Natural killer cell treated with Interleukin-12 subunit alpha and Interleukin-12 subunit beta and Interleukin-15 and Interleukin-18, amount 100 ng/mL, for 72 hours (primary cell): Measurements from ENCODE around the gene DTD1. TPM values are rescaled to one million over a fixed set of nuclear protein-coding genes. Genes with fewer than 3 reads are reported as not detected.

Source experiments
- ATAC-seq, 2 donors: fragments of 150-1000 bp; cut with Tn5 transposase in 1 of 2; sonication (Bioruptor Pico), chemical (Tn5 transposase) in 1 of 2; 2 replicates each; pipeline ENCODE4 v1.10.0; 2021
- DNase-seq: peaks from one replicate; pipeline ENCODE4 v3.0.0; 2022; ENCODE audit warnings: low spot score
- H3K27ac Mint-ChIP-seq, 2 donors: 1 replicate in 1 of 2; 2 replicates in 1 of 2; pipeline ENCODE4 v1.8.0; 2022; ENCODE audit warnings: mixed read lengths in 2 of 2, mild to moderate bottlenecking in 1 of 2, moderate library complexity in 1 of 2
- H3K27me3 Mint-ChIP-seq, 2 donors: 1 replicate in 1 of 2; 2 replicates in 1 of 2; pipeline ENCODE4 v1.8.0; 2022; ENCODE audit warnings: mixed read lengths in 2 of 2
- H3K36me3 Mint-ChIP-seq: one replicate; pipeline ENCODE4 v1.8.0; 2022; ENCODE audit warnings: mixed read lengths
- H3K4me1 Mint-ChIP-seq, 2 donors: 1 replicate in 1 of 2; 2 replicates in 1 of 2; pipeline ENCODE4 v1.8.0; 2022; ENCODE audit warnings: low read depth in 2 of 2, mixed read lengths in 2 of 2, mild to moderate bottlenecking in 1 of 2
- H3K4me3 Mint-ChIP-seq: one replicate; pipeline ENCODE4 v1.8.0; 2022; ENCODE audit warnings: mixed read lengths
- H3K9me3 Mint-ChIP-seq: 2 replicates; pipeline ENCODE4 v1.8.0; 2022; ENCODE audit warnings: mixed read lengths
- total RNA-seq, 2 donors: library from RNA; stranded (reverse); gene quantifications; one replicate each; pipeline ENCODE4 v1.2.3, GENCODE V29; 2022

DTD1 gene
- total RNA-seq, 2 donors from 2014 or later, result 46.1 to 49.8 TPM

GRCh38 chr20:18685406-18685805, 97.6 kb downstream of the DTD1 start:
- Mint-ChIP-seq H3K4me1 (peaks cover 7 to 11% of the 10 kb centered on the region in 2 donors), H3K4me3 (no peak overlapping the region), H3K36me3 (no peaks in the 10 kb centered on the region), H3K27me3 (no peaks in the 10 kb centered on the region), H3K9me3 (no peaks in the 10 kb centered on the region), H3K27ac (no peak overlapping the region)
- ATAC-seq (no peak), DNase-seq (no peak)

GRCh38 chr20:18686696-18687095, 98.8 kb downstream of the DTD1 start:
- DNase-seq (no peak), ATAC-seq (no peak)
- Mint-ChIP-seq H3K27me3 (no peaks in the 10 kb centered on the region), H3K4me3 (no peak overlapping the region), H3K36me3 (no peaks in the 10 kb centered on the region), H3K4me1 (peaks cover 4 to 7% of the 10 kb centered on the region in 2 donors), H3K27ac (no peak overlapping the region), H3K9me3 (no peaks in the 10 kb centered on the region)

GRCh38 chr20:18688676-18689075, 100.8 kb downstream of the DTD1 start:
- no peaks in the 10 kb centered on the region for H3K27me3 Mint-ChIP-seq
- peaks cover 0 to 7% of the 10 kb centered on the region in 2 donors for H3K4me1 Mint-ChIP-seq
- H3K36me3 Mint-ChIP-seq, result no peaks in the 10 kb centered on the region
- H3K4me3 Mint-ChIP-seq, result no peak overlapping the region
- no peak overlapping the region for H3K27ac Mint-ChIP-seq
- ATAC-seq (no peak), DNase-seq (no peak)
- no peaks in the 10 kb centered on the region for H3K9me3 Mint-ChIP-seq

GRCh38 chr20:18689557-18689956, 101.7 kb downstream of the DTD1 start:
- H3K27ac Mint-ChIP-seq, result no peak overlapping the region
- ATAC-seq, result no peak
- H3K36me3 Mint-ChIP-seq, result no peaks in the 10 kb centered on the region
- no peaks in the 10 kb centered on the region for H3K9me3 Mint-ChIP-seq
- peaks cover 0 to 7% of the 10 kb centered on the region in 2 donors for H3K4me1 Mint-ChIP-seq
- no peak for DNase-seq
- no peaks in the 10 kb centered on the region for H3K27me3 Mint-ChIP-seq
- H3K4me3 Mint-ChIP-seq, result no peak overlapping the region

- Mint-ChIP-seq H3K4me3 (no peak overlapping the region), H3K27ac (peak overlapping the region in 1 of 2 donors; percentile 61), H3K27me3 (no peaks in the 10 kb centered on the region), H3K9me3 (no peaks in the 10 kb centered on the region), H3K36me3 (no peaks in the 10 kb centered on the region), H3K4me1 (no peaks in the 10 kb centered on the region)
- ATAC-seq (no peak), DNase-seq (no peak)
Observed at GRCh38 chr20:18692447-18692846, 104.6 kb downstream of the DTD1 start.

DNA sequence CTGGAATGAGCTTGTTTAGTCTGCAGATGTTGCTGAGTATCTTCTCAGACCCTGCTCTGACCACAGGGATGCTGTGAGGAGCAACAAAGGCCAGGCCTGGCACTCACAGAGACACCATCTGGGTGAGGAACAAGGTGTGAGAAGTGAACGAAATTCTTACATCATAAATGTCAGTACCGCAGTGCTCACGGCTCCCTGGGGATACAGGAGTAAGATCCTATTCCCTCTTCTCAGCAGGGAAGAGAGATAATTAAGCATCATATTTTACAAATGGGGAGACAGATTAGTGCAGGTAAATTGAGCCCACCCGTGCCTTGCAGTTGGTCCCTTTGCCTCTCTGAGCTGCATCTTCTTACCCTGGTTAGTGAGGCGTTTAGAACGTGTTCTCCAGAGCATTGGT, 106.2 kb downstream of the DTD1 start:
- H3K4me3 Mint-ChIP-seq, result no peak overlapping the region
- DNase-seq (no peak), ATAC-seq (no peak)
- no peaks in the 10 kb centered on the region for H3K4me1 Mint-ChIP-seq
- H3K27ac Mint-ChIP-seq, result no peak overlapping the region
- no peaks in the 10 kb centered on the region for H3K9me3 Mint-ChIP-seq
- H3K36me3 Mint-ChIP-seq, result no peaks in the 10 kb centered on the region
- no peaks in the 10 kb centered on the region for H3K27me3 Mint-ChIP-seq

DNA sequence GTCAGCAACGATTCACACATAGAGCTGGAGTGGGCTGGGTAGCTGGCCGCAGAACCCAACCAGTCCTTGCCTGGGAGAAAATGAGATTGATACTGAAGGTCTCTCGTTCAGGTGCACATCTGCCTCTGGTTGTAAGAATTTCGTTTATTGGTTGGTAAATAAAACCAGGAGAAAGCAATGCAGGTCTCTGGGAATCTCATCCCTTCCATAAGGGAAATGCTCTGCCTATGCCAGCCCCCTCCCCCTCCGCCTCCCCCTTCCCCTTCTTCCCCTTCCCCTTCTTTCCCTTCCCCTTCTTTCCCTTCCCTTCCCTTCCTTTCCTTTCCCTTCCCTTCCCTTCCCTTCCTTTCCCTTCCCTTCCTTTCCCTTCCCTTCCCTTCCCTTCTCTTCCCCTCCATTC, 107.3 kb downstream of the DTD1 start:
- H3K27ac Mint-ChIP-seq, result no peak overlapping the region
- no peaks in the 10 kb centered on the region for H3K4me1 Mint-ChIP-seq
- H3K36me3 Mint-ChIP-seq, result no peaks in the 10 kb centered on the region
- no peak for ATAC-seq
- H3K27me3 Mint-ChIP-seq, result no peaks in the 10 kb centered on the region
- H3K9me3 Mint-ChIP-seq, result no peaks in the 10 kb centered on the region
- H3K4me3 Mint-ChIP-seq, result no peak overlapping the region
- DNase-seq, result no peak

GRCh38 chr20:18698735-18699380, 111.0 kb downstream of the DTD1 start:
- no peak for DNase-seq
- Mint-ChIP-seq H3K36me3 (no peaks in the 10 kb centered on the region), H3K9me3 (no peaks in the 10 kb centered on the region), H3K4me1 (peaks cover 0 to 3% of the 10 kb centered on the region in 2 donors), H3K27me3 (no peaks in the 10 kb centered on the region), H3K27ac (no peak overlapping the region), H3K4me3 (no peak overlapping the region)
- ATAC-seq, result no peak

- H3K9me3 Mint-ChIP-seq, result no peaks in the 10 kb centered on the region
- peaks cover 7 to 8% of the 10 kb centered on the region in 2 donors for H3K4me1 Mint-ChIP-seq
- H3K27me3 Mint-ChIP-seq, result no peaks in the 10 kb centered on the region
- no peak for ATAC-seq
- H3K27ac Mint-ChIP-seq, result no peak overlapping the region
- no peaks in the 10 kb centered on the region for H3K36me3 Mint-ChIP-seq
- no peak overlapping the region for H3K4me3 Mint-ChIP-seq
- DNase-seq, result no peak
Observed at GRCh38 chr20:18701969-18702368, 114.1 kb downstream of the DTD1 start.

DNA sequence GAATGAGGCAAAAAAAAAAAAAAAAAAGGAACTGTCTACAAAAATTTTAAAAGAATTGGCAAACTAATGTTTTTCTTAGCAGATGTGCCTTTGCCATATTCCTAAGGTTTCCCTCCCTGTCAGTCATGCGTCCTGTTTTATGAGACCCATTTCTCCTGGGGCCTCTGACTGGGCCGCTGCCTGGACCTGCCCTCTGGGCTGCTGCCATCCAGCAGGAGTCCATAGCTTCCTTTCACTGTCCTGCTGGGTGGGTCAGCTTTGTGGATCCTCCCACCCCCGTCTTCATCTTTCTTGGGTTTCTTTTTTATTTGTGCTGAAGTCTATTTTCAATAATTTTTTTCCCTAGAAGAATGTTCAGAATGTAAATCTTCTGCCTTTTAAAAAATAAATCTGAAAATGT, 114.9 kb downstream of the DTD1 start:
- Mint-ChIP-seq H3K27ac (no peak overlapping the region), H3K4me1 (peaks cover 7 to 8% of the 10 kb centered on the region in 2 donors), H3K4me3 (no peak overlapping the region), H3K27me3 (no peaks in the 10 kb centered on the region), H3K36me3 (no peaks in the 10 kb centered on the region), H3K9me3 (no peaks in the 10 kb centered on the region)
- no peak for ATAC-seq
- DNase-seq, result no peak

DNA sequence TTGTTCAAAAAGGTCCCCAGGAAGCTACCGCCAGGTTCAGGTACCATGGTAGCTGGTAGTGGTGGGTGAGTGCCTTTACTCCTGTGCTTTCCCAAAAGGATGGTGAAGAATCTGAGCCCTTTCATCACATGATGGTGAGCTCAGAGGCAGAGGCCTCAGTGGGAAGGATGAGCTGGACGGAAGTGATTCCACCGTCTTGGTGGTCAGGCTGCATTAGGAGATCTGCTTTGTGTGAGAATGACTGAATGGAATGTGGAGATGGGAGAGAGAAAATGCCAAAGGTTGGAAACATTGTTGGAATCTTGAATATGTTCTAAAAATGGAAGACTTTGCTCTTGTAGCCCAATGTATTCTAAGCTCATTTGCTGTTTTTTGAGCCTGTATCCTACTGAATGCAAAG, 117.6 kb downstream of the DTD1 start:
- DNase-seq, result no peak
- ATAC-seq, result no peak
- Mint-ChIP-seq H3K9me3 (no peaks in the 10 kb centered on the region), H3K4me1 (peaks cover 7 to 8% of the 10 kb centered on the region in 2 donors), H3K4me3 (no peak overlapping the region), H3K27ac (no peak overlapping the region), H3K27me3 (no peaks in the 10 kb centered on the region), H3K36me3 (no peaks in the 10 kb centered on the region)

DNA sequence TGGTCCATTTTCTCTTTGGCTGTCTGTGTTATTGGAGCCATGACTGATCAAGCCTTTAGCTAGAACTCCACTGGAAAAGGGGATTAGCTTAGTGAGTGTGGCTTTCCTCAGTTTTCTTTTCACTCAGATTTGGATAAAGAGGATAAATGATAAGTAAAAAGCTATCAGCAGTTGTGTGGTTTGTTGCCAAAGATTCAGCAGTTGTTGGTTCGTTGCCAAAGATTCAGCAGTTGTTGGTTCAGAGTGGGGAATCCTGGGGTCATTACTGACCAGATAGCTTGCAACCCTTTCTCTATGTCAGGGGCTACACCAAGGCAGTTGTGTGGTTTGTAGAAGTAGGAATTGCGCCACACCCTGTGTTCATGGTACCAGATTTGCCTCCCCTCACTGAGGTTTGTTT, 118.1 kb downstream of the DTD1 start:
- H3K36me3 Mint-ChIP-seq, result no peaks in the 10 kb centered on the region
- H3K27me3 Mint-ChIP-seq, result no peaks in the 10 kb centered on the region
- no peaks in the 10 kb centered on the region for H3K9me3 Mint-ChIP-seq
- ATAC-seq (no peak), DNase-seq (no peak)
- H3K4me3 Mint-ChIP-seq, result no peak overlapping the region
- peaks cover 7 to 8% of the 10 kb centered on the region in 2 donors for H3K4me1 Mint-ChIP-seq
- H3K27ac Mint-ChIP-seq, result no peak overlapping the region

DNA sequence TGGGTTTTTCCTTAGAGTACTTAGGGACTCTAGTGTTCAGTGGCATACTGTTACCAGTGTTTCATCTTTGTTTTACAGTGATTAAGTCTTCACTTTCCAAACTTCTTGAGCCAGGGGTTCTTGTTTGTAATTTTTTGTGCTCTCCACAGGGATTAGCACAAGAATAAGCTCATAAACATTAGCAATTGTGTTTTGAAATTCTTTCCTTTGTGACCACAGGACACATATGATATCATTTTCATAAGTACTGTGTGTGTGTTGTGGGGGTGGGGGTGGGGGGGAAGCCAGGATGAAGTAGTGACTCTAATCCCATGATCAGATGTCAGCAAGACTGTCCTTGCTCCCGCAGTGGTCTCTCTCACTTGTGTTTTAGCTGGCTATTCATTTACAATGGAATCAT, 124.3 kb downstream of the DTD1 start:
- H3K27ac Mint-ChIP-seq, result no peak overlapping the region
- H3K4me3 Mint-ChIP-seq, result no peak overlapping the region
- no peaks in the 10 kb centered on the region for H3K36me3 Mint-ChIP-seq
- no peak for DNase-seq
- H3K27me3 Mint-ChIP-seq, result no peaks in the 10 kb centered on the region
- ATAC-seq, result no peak
- no peaks in the 10 kb centered on the region for H3K9me3 Mint-ChIP-seq
- H3K4me1 Mint-ChIP-seq, result peaks cover 5 to 19% of the 10 kb centered on the region in 2 donors

- ATAC-seq (no peak), DNase-seq (no peak)
- H3K36me3 Mint-ChIP-seq, result no peaks in the 10 kb centered on the region
- H3K9me3 Mint-ChIP-seq, result no peaks in the 10 kb centered on the region
- no peaks in the 10 kb centered on the region for H3K27me3 Mint-ChIP-seq
- H3K27ac Mint-ChIP-seq, result no peak overlapping the region
- H3K4me3 Mint-ChIP-seq, result no peak overlapping the region
- peaks cover 5 to 19% of the 10 kb centered on the region in 2 donors for H3K4me1 Mint-ChIP-seq
Observed at GRCh38 chr20:18712882-18713281, 125.0 kb downstream of the DTD1 start.

DNA sequence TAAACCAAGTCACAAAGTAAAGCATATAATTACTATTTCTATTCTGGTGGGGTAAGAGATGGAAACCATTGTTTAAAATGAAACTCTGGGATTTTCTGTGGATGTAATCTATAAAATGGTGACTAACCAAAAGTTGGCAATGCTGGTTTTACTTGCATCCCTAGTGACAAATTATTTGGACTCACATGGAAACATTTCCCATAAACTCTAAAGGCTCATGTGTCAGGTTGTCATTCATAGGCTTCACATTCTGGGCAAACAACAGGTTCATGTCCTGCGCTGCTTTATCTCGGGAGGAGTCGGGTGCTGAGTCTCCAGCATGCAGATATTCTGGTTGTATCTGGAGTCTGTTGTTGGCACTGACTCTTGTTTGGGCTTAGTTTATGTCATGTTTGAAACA, 127.7 kb downstream of the DTD1 start:
- H3K27ac Mint-ChIP-seq, result no peak overlapping the region
- H3K4me1 Mint-ChIP-seq, result peaks cover 5 to 19% of the 10 kb centered on the region in 2 donors
- H3K36me3 Mint-ChIP-seq, result no peaks in the 10 kb centered on the region
- H3K9me3 Mint-ChIP-seq, result no peaks in the 10 kb centered on the region
- ATAC-seq, result no peak
- no peak for DNase-seq
- H3K4me3 Mint-ChIP-seq, result no peak overlapping the region
- H3K27me3 Mint-ChIP-seq, result no peaks in the 10 kb centered on the region
